Neutrophil (primary cell): ENCODE results near the gene KIFC3.

Experiments
- H3K27ac ChIP-seq: fragments of 200-600 bp; sonication (generic); 2 replicates; pipeline ENCODE4 v1.5.1; 2016; ENCODE audit warnings: mild to moderate bottlenecking, moderate library complexity
- H3K27me3 ChIP-seq: fragments of 200-600 bp; sonication (generic); 2 replicates; pipeline ENCODE4 v1.6.0; 2016; ENCODE audit warnings: mild to moderate bottlenecking
- H3K36me3 ChIP-seq: fragments of 200-600 bp; sonication (generic); 2 replicates; pipeline ENCODE4 v1.5.1; 2017
- H3K4me1 ChIP-seq, 2 experiments: fragments of 200-600 bp in 1 of 2; sonication (generic) in 1 of 2; 1 replicate in 1 of 2; 2 replicates in 1 of 2; pipeline versions ENCODE4 v1.5.1 to v1.6.1; 2013 to 2016; ENCODE audit warnings: low read depth in 1 of 2, low read length in 1 of 2, mild to moderate bottlenecking in 1 of 2, moderate library complexity in 1 of 2; ENCODE audit not compliant: control insufficient read depth in 1 of 2, insufficient read depth in 1 of 2
- H3K4me3 ChIP-seq, 2 experiments: fragments of 200-600 bp in 1 of 2; sonication (generic) in 1 of 2; 1 replicate in 1 of 2; 2 replicates in 1 of 2; pipeline ENCODE4 v1.5.1; 2013 to 2016; ENCODE audit warnings: low read depth in 1 of 2, low read length in 1 of 2, mild to moderate bottlenecking in 1 of 2, moderate library complexity in 1 of 2
- H3K9me3 ChIP-seq: fragments of 200-600 bp; sonication (generic); 2 replicates; pipeline ENCODE4 v1.5.1; 2016
- TF ChIP-seq, protein P1 (sequence below): fragments of 200-600 bp; sonication (generic); IDR thresholded peaks from 2 replicates; pipeline ENCODE4 v1.5.1; 2016; ENCODE audit warnings: antibody characterized with exemption

The KIFC3 gene

DNA sequence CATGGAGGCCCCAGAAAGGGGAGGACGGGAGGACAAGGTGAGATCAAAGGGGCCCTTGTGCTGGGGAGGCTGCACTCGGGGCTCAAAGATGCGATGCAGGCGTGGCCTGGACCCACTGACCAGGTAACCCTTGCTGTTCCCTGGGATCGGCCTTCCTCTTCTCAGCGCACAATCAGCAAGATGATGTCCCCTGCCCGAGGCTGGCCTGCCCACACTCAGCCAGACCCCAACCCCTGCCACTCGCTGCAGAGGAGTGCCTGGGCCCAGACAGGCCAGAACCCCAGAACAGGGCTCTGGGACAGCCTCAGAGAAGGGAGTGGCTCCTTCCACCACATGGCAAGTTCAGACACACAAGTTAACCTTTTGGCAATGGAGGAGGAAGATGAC, 14.8 kb downstream of the KIFC3 start:
- Histone ChIP-seq H3K27me3 (no peaks in the 10 kb centered on the region), H3K27ac (no peak overlapping the region), H3K4me3 (no peak overlapping the region), H3K36me3 (no peaks in the 10 kb centered on the region), H3K9me3 (no peaks in the 10 kb centered on the region), H3K4me1 (no peaks in the 10 kb centered on the region)
- TF ChIP-seq, protein P1, sequence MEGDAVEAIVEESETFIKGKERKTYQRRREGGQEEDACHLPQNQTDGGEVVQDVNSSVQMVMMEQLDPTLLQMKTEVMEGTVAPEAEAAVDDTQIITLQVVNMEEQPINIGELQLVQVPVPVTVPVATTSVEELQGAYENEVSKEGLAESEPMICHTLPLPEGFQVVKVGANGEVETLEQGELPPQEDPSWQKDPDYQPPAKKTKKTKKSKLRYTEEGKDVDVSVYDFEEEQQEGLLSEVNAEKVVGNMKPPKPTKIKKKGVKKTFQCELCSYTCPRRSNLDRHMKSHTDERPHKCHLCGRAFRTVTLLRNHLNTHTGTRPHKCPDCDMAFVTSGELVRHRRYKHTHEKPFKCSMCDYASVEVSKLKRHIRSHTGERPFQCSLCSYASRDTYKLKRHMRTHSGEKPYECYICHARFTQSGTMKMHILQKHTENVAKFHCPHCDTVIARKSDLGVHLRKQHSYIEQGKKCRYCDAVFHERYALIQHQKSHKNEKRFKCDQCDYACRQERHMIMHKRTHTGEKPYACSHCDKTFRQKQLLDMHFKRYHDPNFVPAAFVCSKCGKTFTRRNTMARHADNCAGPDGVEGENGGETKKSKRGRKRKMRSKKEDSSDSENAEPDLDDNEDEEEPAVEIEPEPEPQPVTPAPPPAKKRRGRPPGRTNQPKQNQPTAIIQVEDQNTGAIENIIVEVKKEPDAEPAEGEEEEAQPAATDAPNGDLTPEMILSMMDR: no peak

DNA sequence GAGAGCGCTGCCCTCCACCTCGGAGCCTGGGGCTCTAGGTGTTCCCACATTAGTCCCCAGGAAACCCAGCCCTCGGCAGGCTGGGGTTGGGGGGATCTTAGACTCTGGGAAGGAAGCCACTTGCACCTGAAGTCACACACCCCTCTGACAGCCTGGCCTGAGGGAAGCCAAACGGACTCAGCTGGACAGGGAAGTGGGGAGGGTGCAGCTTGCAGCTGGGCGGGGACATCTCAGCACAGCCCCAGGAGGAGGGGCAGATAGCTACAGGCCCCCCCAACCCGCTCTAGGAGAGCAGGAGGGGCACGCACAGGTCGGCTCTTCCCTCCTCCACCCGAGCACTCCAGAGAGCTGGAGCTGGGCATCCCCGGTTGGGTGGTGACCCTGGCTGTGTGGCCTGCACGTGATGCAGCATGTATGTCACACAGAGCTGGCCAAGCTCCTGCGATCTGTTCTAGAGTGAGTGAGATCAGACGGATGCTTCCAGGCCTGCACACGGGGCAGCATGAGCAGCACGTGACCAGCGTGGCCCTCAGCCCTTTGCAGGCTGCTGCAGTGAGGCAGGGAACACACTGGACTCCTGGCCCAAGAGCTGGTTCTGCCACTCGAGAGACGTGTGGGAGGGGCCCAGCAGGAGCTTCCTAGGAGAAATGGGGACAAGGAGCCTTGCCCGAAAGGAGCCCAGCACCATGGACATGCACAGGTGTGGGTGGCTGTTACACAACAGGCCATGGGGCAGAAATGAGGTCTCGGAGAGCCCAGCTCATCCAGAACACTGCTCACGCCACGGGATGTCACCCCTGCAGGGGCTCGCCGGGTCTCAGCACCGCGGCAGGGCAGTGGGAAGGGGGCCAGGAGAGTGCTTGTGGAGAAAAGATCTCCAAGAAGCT, 15.4 kb downstream of the KIFC3 start:
- Histone ChIP-seq H3K9me3 (no peaks in the 10 kb centered on the region), H3K27ac (no peak overlapping the region), H3K27me3 (no peaks in the 10 kb centered on the region), H3K4me1 (no peaks in the 10 kb centered on the region), H3K4me3 (no peak overlapping the region), H3K36me3 (no peaks in the 10 kb centered on the region)
- TF ChIP-seq, protein P1: no peak

DNA sequence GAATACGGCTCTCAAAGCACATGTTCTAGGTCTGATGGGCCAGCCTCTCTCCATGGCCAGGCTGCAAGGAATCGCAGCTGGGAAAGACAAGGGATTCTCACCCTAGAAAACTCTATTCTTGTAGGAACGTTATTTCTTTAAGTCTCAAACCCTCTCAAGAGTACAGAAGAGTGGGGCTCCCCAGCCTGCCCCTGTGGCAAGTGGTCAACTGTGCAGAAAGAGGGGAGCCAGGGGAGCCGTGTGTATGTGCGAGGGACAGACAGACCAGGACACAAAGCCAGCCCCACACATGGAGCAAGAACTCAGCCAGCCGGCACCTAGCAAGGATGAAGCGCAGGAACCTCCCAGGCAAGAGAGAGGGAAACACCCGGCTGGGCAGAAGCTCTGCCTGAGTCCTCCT, 16.4 kb downstream of the KIFC3 start:
- no peaks in the 10 kb centered on the region for H3K36me3 ChIP-seq
- H3K9me3 ChIP-seq: no peaks in the 10 kb centered on the region
- H3K4me3 ChIP-seq: no peak overlapping the region
- no peaks in the 10 kb centered on the region for H3K27me3 ChIP-seq
- no peaks in the 10 kb centered on the region for H3K4me1 ChIP-seq
- TF ChIP-seq, protein P1: no peak
- H3K27ac ChIP-seq: no peak overlapping the region

DNA sequence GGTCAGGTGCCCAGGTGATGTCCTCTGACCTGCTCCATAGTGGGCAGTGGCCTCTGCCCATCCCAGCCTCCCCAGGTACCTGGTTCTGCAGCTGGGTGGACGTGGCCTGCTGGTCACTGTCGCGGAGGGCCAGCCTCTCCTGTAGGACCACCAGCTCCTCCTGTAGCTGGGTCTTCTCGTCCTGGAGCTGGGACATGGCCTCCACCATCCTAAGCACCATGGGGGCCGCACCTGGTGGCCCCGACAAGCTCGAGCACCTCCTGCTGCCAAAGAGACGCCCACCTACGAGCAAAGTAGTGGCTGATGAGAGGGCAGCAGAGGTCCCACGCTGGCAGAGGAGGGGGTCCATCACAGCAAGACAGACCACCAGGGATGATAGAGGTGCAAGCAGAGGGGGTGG, 16.9 kb downstream of the KIFC3 start:
- Histone ChIP-seq H3K9me3 (no peaks in the 10 kb centered on the region), H3K27ac (no peak overlapping the region), H3K4me1 (no peaks in the 10 kb centered on the region), H3K27me3 (no peaks in the 10 kb centered on the region), H3K36me3 (no peaks in the 10 kb centered on the region), H3K4me3 (no peak overlapping the region)
- TF ChIP-seq, protein P1: no peak

DNA sequence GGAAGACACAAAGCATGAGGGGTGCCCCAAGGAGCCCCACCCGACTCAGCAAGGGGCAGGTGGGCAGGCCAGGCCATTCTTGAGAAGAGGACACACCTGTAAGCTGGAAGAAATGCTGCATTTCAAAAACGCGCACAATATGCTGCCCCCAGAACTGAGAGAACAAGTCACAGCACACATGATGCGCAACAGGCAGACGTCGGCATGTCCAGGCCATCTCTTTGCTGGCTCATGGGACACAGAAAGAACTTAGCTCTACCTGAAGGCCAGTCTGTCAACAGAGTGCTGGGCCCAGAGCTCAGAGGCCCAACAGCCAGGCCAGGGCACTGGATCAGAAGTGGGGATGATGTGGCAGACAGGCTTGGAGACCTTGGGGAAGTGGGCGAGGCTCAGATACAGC, 18.0 kb downstream of the KIFC3 start:
- Histone ChIP-seq H3K4me1 (no peaks in the 10 kb centered on the region), H3K27ac (no peak overlapping the region), H3K4me3 (no peak overlapping the region), H3K36me3 (no peaks in the 10 kb centered on the region), H3K27me3 (no peaks in the 10 kb centered on the region), H3K9me3 (no peaks in the 10 kb centered on the region)
- TF ChIP-seq, protein P1: no peak
